Esophagus squamous epithelium (tissue), 5 donors: ENCODE data around the gene NRDE2. TPM values are rescaled to one million over a fixed set of nuclear protein-coding genes. Genes with fewer than 3 reads are reported as not detected.

ENCODE experiments used
- DNase-seq: peaks from one replicate; lab custom pipeline; 2025; lab: John Stamatoyannopoulos, UW
- H3K27ac ChIP-seq, 4 donors: fragments of 200-600 bp; sonication (generic); one replicate each; pipeline ENCODE4 v1.5.1; 2016 to 2019; ENCODE audit warnings: mild to moderate bottlenecking in 1 of 4
- H3K27me3 ChIP-seq, 4 donors: fragments of 200-600 bp; sonication (generic); 1 replicate in 3 of 4; 2 replicates in 1 of 4; pipeline versions ENCODE4 v1.5.1 to v1.6.0; 2017 to 2021; ENCODE audit warnings: antibody characterized with exemption in 1 of 4
- H3K36me3 ChIP-seq, 3 donors: fragments of 200-600 bp; sonication (generic); one replicate each; pipeline ENCODE4 v1.5.1; 2016 to 2019
- H3K4me1 ChIP-seq, 3 donors: fragments of 200-600 bp; sonication (generic); one replicate each; pipeline ENCODE4 v1.5.1; 2017 to 2019
- H3K4me3 ChIP-seq, 4 donors: fragments of 200-600 bp; sonication (generic); 1 replicate in 3 of 4; 2 replicates in 1 of 4; pipeline ENCODE4 v1.5.1; 2016 to 2019; ENCODE audit warnings: mild to moderate bottlenecking in 2 of 4, moderate library complexity in 1 of 4
- H3K9me3 ChIP-seq, 3 donors: fragments of 200-600 bp; sonication (generic); one replicate each; pipeline ENCODE4 v1.5.1; 2016 to 2019
- POLR2A ChIP-seq, 4 donors: fragments of 450-650 bp; IDR thresholded peaks; one replicate each; pipeline ENCODE4 v1.6.1; 2017; ENCODE audit warnings: antibody characterized with exemption in 4 of 4, mild to moderate bottlenecking in 4 of 4, moderate library complexity in 3 of 4
- WGBS, 2 donors: methylation state at CpG; one replicate each; pipeline ENCODE4 v1.1.5; 2018; 5-methylcytosine and 5-hydroxymethylcytosine counted together
- intact Hi-C: fragments of 100-400 bp; cut with DNase I; formaldehyde crosslinking; loops from one replicate; pipeline ENCODE4 v1.15.0; 2022
- total RNA-seq, 4 donors: library from RNA; depleted of rRNA; stranded (reverse); fragments of >200 nt; gene quantifications; one replicate each; pipeline ENCODE4 v1.1.0, GENCODE V29; 2016
- TF ChIP-seq, protein P1 (sequence below), 6 experiments: fragments of 450-650 bp in 4 of 6; fragments of 200-600 bp in 2 of 6; sonication (generic) in 2 of 6; IDR thresholded peaks; one replicate each; pipeline ENCODE4 v1.5.1; 2016 to 2019; ENCODE audit warnings: antibody characterized with exemption in 6 of 6, mild to moderate bottlenecking in 4 of 6, moderate library complexity in 4 of 6
- donor health status: DM: yes; HTN: yes; CAD: no.

NRDE2 gene
- total RNA-seq, 4 donors from 2014 or later = 9.6 to 13.4 (median 10.3) TPM

GRCh38 chr14:90302529-90303303 lies 29.0 kb downstream of the NRDE2 start:
- H3K27me3 ChIP-seq = no peaks in the 10 kb centered on the region
- H3K4me1 ChIP-seq = peaks cover 0 to 20% (median 3%) of the 10 kb centered on the region in 3 donors
- intact Hi-C loops = no loop called here
- 83 to 85% methylated on average over 10 of the region's 10 CpGs for WGBS, 2 donors
- H3K36me3 ChIP-seq = peaks cover 0 to 71% (median 19%) of the 10 kb centered on the region in 3 donors
- H3K4me3 ChIP-seq = no peak overlapping the region
- no peak for TF ChIP-seq POLR2A (IDR thresholded peaks at IDR 0.05)
- TF ChIP-seq, protein P1, sequence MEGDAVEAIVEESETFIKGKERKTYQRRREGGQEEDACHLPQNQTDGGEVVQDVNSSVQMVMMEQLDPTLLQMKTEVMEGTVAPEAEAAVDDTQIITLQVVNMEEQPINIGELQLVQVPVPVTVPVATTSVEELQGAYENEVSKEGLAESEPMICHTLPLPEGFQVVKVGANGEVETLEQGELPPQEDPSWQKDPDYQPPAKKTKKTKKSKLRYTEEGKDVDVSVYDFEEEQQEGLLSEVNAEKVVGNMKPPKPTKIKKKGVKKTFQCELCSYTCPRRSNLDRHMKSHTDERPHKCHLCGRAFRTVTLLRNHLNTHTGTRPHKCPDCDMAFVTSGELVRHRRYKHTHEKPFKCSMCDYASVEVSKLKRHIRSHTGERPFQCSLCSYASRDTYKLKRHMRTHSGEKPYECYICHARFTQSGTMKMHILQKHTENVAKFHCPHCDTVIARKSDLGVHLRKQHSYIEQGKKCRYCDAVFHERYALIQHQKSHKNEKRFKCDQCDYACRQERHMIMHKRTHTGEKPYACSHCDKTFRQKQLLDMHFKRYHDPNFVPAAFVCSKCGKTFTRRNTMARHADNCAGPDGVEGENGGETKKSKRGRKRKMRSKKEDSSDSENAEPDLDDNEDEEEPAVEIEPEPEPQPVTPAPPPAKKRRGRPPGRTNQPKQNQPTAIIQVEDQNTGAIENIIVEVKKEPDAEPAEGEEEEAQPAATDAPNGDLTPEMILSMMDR (IDR thresholded peaks at IDR 0.05) = no peak
- peak overlapping the region in 2 of 4 donors; percentile 54 to 61 for H3K27ac ChIP-seq
- H3K9me3 ChIP-seq = no peaks in the 10 kb centered on the region
- no peak for DNase-seq

GRCh38 chr14:90301668-90302090 lies 30.1 kb downstream of the NRDE2 start:
- Histone ChIP-seq H3K4me3 (no peak overlapping the region), H3K9me3 (no peaks in the 10 kb centered on the region), H3K4me1 (peaks cover 0 to 20% (median 3%) of the 10 kb centered on the region in 3 donors), H3K27me3 (no peaks in the 10 kb centered on the region), H3K27ac (peak overlapping the region; percentile 36 to 61 (median 56)), H3K36me3 (peaks cover 0 to 74% (median 24%) of the 10 kb centered on the region in 3 donors)
- DNase-seq = no peak
- WGBS, 2 donors = 46 to 48% methylated on average over 5 of the region's 5 CpGs
- intact Hi-C loops = no loop called here
- TF ChIP-seq, protein P1 (IDR thresholded peaks at IDR 0.05) = peak in 5 of 6 experiments; percentile 31 to 58 (median 49)
- TF ChIP-seq POLR2A (IDR thresholded peaks at IDR 0.05) = no peak

DNA sequence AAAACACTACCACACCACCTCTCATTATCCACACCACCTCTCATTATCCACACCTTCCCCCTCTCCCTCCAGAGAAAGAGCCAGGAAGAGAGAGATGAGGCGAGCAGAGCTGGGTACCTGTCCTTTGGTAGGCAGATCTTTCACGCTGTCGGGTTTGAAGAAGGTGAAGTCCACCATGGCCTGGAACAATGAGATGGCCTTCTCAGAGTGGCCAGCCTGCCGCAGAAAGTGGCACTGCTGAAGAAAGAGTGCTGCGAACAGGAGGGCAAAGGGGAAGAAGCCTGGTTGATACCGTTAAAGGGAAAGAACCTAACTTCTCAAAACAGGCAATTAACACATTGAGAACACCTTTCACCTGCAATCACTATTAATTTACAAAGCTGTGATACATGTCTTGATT lies 30.6 kb downstream of the NRDE2 start:
- no peak for DNase-seq
- 69 to 74% methylated on average over 5 to 6 of the region's 6 CpGs for WGBS, 2 donors
- intact Hi-C loops = no loop called here
- H3K27me3 ChIP-seq = no peaks in the 10 kb centered on the region
- peaks cover 0 to 74% (median 25%) of the 10 kb centered on the region in 3 donors for H3K36me3 ChIP-seq
- TF ChIP-seq, protein P1 (IDR thresholded peaks at IDR 0.05) = no peak
- TF ChIP-seq POLR2A (IDR thresholded peaks at IDR 0.05) = no peak
- no peaks in the 10 kb centered on the region for H3K9me3 ChIP-seq
- no peak overlapping the region for H3K4me3 ChIP-seq
- H3K27ac ChIP-seq = peak overlapping the region in 3 of 4 donors; percentile 32 to 64 (median 54)
- peaks cover 0 to 20% (median 3%) of the 10 kb centered on the region in 3 donors for H3K4me1 ChIP-seq

- H3K36me3 ChIP-seq = peaks cover 0 to 74% (median 25%) of the 10 kb centered on the region in 3 donors
- WGBS, 2 donors = 86 to 91% methylated on average over 2 of the region's 2 CpGs
- TF ChIP-seq, protein P1 (IDR thresholded peaks at IDR 0.05) = no peak
- no peak for TF ChIP-seq POLR2A (IDR thresholded peaks at IDR 0.05)
- intact Hi-C loops = no loop called here
- no peaks in the 10 kb centered on the region for H3K27me3 ChIP-seq
- DNase-seq = no peak
- no peak overlapping the region for H3K4me3 ChIP-seq
- peaks cover 0 to 20% (median 3%) of the 10 kb centered on the region in 3 donors for H3K4me1 ChIP-seq
- no peaks in the 10 kb centered on the region for H3K9me3 ChIP-seq
- H3K27ac ChIP-seq = peak overlapping the region in 3 of 4 donors; percentile 32 to 64 (median 54)
Observed at GRCh38 chr14:90300611-90301047, 31.1 kb downstream of the NRDE2 start.

DNA sequence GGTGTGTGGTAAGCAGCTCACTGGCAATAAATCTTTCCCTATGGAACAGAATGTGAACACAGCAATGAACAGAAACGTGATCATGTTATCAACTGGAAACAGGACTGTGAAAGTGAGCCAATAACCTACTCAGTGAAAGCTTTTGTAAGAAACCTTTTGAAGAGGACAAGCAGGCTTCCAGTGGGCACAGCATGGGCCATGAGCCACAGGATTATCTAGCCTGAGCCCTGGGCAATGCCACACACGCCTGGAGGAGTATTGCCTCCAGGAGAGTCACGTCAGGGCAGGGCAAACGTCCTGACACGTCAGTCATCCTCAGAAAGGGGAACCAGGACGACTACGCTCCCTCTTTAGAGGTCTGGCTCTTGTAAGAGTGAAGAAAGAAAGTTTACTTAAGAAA lies 32.3 kb downstream of the NRDE2 start:
- DNase-seq = no peak
- Histone ChIP-seq H3K27me3 (no peaks in the 10 kb centered on the region), H3K27ac (no peak overlapping the region), H3K36me3 (peaks cover 0 to 76% (median 24%) of the 10 kb centered on the region in 3 donors), H3K4me1 (peaks cover 0 to 20% (median 3%) of the 10 kb centered on the region in 3 donors), H3K4me3 (no peak overlapping the region), H3K9me3 (no peaks in the 10 kb centered on the region)
- WGBS, 2 donors = 28 to 36% methylated on average over 7 of the region's 7 CpGs
- TF ChIP-seq, protein P1 (IDR thresholded peaks at IDR 0.05) = no peak
- intact Hi-C loops = no loop called here
